ENCODE data around the gene MYH9.

DNA sequence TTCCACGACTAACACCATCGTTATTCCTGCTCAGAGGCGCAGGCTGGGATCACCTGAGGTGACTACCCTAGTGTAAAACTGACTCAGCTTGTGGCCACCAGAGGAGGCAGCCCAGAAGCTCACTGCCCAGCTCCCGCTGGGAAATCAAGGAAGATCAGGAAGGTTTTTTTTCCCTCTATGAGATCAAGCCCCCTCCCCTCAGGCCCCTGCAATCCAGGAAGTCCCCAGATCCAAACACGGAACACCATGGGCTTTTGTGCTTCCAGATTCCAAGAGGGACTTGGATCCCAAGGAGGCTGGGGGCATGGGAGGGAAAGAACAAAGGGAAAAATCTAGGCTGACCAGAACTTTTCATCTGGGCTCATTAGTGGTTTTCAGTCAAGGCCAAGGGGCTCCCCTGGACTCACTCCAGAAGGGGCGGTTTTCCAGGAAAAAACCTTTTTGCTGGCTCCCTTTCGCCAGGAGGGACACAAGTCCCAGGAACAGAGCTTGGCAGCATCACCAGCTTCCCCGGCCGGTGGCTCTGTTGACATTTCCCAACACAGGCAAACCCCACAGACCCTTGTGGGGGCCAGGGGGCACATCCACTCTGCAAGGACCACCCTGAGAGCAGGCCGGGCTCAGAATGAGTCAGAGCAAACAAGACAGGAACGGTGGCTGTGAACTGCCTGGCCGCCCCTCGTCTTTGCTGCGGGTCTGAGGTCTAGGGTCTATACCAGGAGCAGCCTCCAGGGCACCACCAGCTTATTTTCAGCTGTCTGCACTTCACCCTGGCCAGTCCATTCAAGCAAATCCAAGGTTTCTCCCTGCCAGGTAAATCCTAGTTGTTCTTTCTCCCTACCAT is 36.8 kb downstream of the MYH9 start:
- TF ChIP-seq FOSL2 (IDR thresholded peaks at IDR 0.05; ENCODE audit: borderline replicate concordance, low read depth) = 0 out of 2 replicates have a peak, but pooled peaks have one; percentile 5
- TF ChIP-seq, protein P1, sequence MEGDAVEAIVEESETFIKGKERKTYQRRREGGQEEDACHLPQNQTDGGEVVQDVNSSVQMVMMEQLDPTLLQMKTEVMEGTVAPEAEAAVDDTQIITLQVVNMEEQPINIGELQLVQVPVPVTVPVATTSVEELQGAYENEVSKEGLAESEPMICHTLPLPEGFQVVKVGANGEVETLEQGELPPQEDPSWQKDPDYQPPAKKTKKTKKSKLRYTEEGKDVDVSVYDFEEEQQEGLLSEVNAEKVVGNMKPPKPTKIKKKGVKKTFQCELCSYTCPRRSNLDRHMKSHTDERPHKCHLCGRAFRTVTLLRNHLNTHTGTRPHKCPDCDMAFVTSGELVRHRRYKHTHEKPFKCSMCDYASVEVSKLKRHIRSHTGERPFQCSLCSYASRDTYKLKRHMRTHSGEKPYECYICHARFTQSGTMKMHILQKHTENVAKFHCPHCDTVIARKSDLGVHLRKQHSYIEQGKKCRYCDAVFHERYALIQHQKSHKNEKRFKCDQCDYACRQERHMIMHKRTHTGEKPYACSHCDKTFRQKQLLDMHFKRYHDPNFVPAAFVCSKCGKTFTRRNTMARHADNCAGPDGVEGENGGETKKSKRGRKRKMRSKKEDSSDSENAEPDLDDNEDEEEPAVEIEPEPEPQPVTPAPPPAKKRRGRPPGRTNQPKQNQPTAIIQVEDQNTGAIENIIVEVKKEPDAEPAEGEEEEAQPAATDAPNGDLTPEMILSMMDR (IDR thresholded peaks at IDR 0.05) = peak; percentile 24
- TF ChIP-seq, protein P2, sequence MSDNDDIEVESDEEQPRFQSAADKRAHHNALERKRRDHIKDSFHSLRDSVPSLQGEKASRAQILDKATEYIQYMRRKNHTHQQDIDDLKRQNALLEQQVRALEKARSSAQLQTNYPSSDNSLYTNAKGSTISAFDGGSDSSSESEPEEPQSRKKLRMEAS (IDR thresholded peaks at IDR 0.05; ENCODE audit: low read depth) = no peak
- no peak for TF ChIP-seq EP300 (IDR thresholded peaks at IDR 0.05; ENCODE audit: borderline replicate concordance in 1 of 2, low read depth in 1 of 2, low read length in 1 of 2)
- no peak for TF ChIP-seq SIN3A (IDR thresholded peaks at IDR 0.05; ENCODE audit: borderline replicate concordance, low read depth, low read length)
- TF ChIP-seq, protein P3, sequence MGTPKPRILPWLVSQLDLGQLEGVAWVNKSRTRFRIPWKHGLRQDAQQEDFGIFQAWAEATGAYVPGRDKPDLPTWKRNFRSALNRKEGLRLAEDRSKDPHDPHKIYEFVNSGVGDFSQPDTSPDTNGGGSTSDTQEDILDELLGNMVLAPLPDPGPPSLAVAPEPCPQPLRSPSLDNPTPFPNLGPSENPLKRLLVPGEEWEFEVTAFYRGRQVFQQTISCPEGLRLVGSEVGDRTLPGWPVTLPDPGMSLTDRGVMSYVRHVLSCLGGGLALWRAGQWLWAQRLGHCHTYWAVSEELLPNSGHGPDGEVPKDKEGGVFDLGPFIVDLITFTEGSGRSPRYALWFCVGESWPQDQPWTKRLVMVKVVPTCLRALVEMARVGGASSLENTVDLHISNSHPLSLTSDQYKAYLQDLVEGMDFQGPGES (IDR thresholded peaks at IDR 0.05; ENCODE audit: low read depth, low read length) = no peak
- TF ChIP-seq SMC3 (IDR thresholded peaks at IDR 0.05; ENCODE audit: low read depth, low read length) = no peak
- no peak for TF ChIP-seq GATA2 (CRISPR knock-in tag; IDR thresholded peaks at IDR 0.05)
- no peak for TF ChIP-seq JUND (IDR thresholded peaks at IDR 0.05)
- TF ChIP-seq RFX5 (IDR thresholded peaks at IDR 0.05; ENCODE audit: low read length) = no peak
- TF ChIP-seq RAD21 (IDR thresholded peaks at IDR 0.05; ENCODE audit: low read length) = no peak

Measured in SK-N-SH (cell line).